Peyer's patch (tissue), 4 donors: ENCODE measurements around the gene C6orf163.

Source experiments
- CTCF ChIP-seq, 6 experiments: fragments of 450-650 bp in 4 of 6; fragments of 200-600 bp in 2 of 6; sonication (generic) in 1 of 6; IDR thresholded peaks; one replicate each; pipeline ENCODE4 v1.5.1; 2017 to 2019; ENCODE audit warnings: antibody characterized with exemption in 6 of 6, mild to moderate bottlenecking in 3 of 6, moderate library complexity in 1 of 6
- POLR2A ChIP-seq, 2 donors: fragments of 450-650 bp; IDR thresholded peaks; one replicate each; pipeline ENCODE4 v1.5.1; 2017; ENCODE audit warnings: antibody characterized with exemption in 2 of 2, mild to moderate bottlenecking in 2 of 2, moderate library complexity in 2 of 2

- TF ChIP-seq CTCF (IDR thresholded peaks at IDR 0.05) = no peak
- no peak for TF ChIP-seq POLR2A (IDR thresholded peaks at IDR 0.05)
Observed at GRCh38 chr6:87341158-87341557, 3.5 kb upstream of the C6orf163 start.
